H1 (cell line): ENCODE results near the gene CACNA2D3. TPM values are rescaled to one million over a fixed set of nuclear protein-coding genes. Genes with fewer than 3 reads are reported as not detected.

Experiments used
- ATF3 ChIP-seq: IDR thresholded peaks from 2 replicates; pipeline ENCODE4 v1.6.1; 2011; ENCODE audit warnings: low read depth, mild to moderate bottlenecking, low read length; ENCODE audit not compliant: insufficient read depth
- BCL11A ChIP-seq, 2 experiments: IDR thresholded peaks; one replicate each; pipeline ENCODE4 v1.6.1; 2011; ENCODE audit warnings: low read depth in 2 of 2, low read length in 2 of 2, mild to moderate bottlenecking in 2 of 2
- CHD7 ChIP-seq: fragments of 300-600 bp; sonication (generic); IDR thresholded peaks from 2 replicates; pipeline ENCODE4 v1.7.1; 2012; ENCODE audit warnings: low read length, moderate library complexity, mild to moderate bottlenecking, inconsistent platforms; ENCODE audit not compliant: insufficient replicate concordance
- EGR1 ChIP-seq: IDR thresholded peaks from 2 replicates; pipeline ENCODE4 v1.6.1; 2011; ENCODE audit warnings: low read depth, low read length, borderline replicate concordance
- EZH2 ChIP-seq: fragments of 200-600 bp; sonication (generic); IDR thresholded peaks from 2 replicates; pipeline ENCODE4 v1.7.1; 2012; ENCODE audit warnings: low read depth, mild to moderate bottlenecking, moderate library complexity, low read length, inconsistent platforms; ENCODE audit not compliant: severe bottlenecking
- FOSL1 ChIP-seq: IDR thresholded peaks from 2 replicates; pipeline ENCODE4 v1.6.1; 2011; ENCODE audit warnings: mild to moderate bottlenecking, low read depth, low read length, moderate library complexity; ENCODE audit not compliant: insufficient read depth
- POLR2A ChIP-seq, 2 experiments: IDR thresholded peaks; 1 replicate in 1 of 2; 2 replicates in 1 of 2; pipeline ENCODE4 v1.6.1; 2011; ENCODE audit warnings: low read depth in 2 of 2, low read length in 2 of 2, mild to moderate bottlenecking in 2 of 2; ENCODE audit errors: control extremely low read depth in 1 of 2
- SP1 ChIP-seq: IDR thresholded peaks from 2 replicates; pipeline ENCODE4 v1.6.1; 2011; ENCODE audit warnings: low read depth, low read length
- SP4 ChIP-seq: IDR thresholded peaks from 2 replicates; pipeline ENCODE4 v1.6.1; 2012; ENCODE audit warnings: low read length, inconsistent platforms
- TEAD4 ChIP-seq: IDR thresholded peaks from 2 replicates; pipeline ENCODE4 v1.6.1; 2012; ENCODE audit warnings: low read depth, low read length, inconsistent platforms, mixed read lengths
- polyA plus RNA-seq, 7 experiments: library from polyadenylated mRNA; depleted of rRNA in 3 of 7; stranded (reverse) in 5 of 7; unstranded in 2 of 7; fragments of >200 nt in 5 of 7; fragments of 200-250 nt in 2 of 7; gene quantifications; 1 replicate in 5 of 7; 2 replicates in 1 of 7; 4 replicates in 1 of 7; pipeline versions ENCODE4 v1.2.1 to v1.2.3, GENCODE V29; 2011 to 2013; ENCODE audit warnings: missing spikeins in 2 of 7, mixed read lengths in 2 of 7
- total RNA-seq: library from RNA; stranded (reverse); fragmentation: NEBNext Ultra II Directional; extraction: Animal tissue kit (Norgen Biotek cat#: 25700); gene quantifications from 2 replicates; pipeline ENCODE4 v1.2.1, GENCODE V29; 2021

CACNA2D3 gene
- total and polyA plus RNA-seq, 2 of the 8 experiments (the other 6 are each of a cell fraction or from before 2014, with no cell fraction given) = 1.5 to 1.8 TPM

GRCh38 chr3:54703923-54704322, 581.6 kb downstream of the CACNA2D3 start (continued):
- TF ChIP-seq CHD7 = no peak
- TF ChIP-seq BCL11A (IDR thresholded peaks at IDR 0.05; ENCODE audit: low read depth in 2 of 2, low read length in 2 of 2) = no peak
- no peak for TF ChIP-seq POLR2A (IDR thresholded peaks at IDR 0.05; ENCODE audit: control extremely low read depth in 1 of 2, low read depth in 2 of 2, low read length in 2 of 2)
- TF ChIP-seq SP4 = no peak
- no peak for TF ChIP-seq ATF3
- TF ChIP-seq FOSL1 = no peak
- TF ChIP-seq SP1 = no peak
- no peak for TF ChIP-seq EZH2
- TF ChIP-seq EGR1 = no peak
- no peak for TF ChIP-seq TEAD4
